Osteocyte (in vitro differentiated cells): ENCODE measurements around the gene LAMA3. TPM values are rescaled to one million over a fixed set of nuclear protein-coding genes. Genes with fewer than 3 reads are reported as not detected.

ENCODE experiments used
- DNase-seq: peaks from one replicate; pipeline ENCODE4 v3.0.0; 2021; ENCODE audit warnings: mixed read lengths; ENCODE audit not compliant: unreplicated experiment; ENCODE audit errors: extremely low spot score
- H3K27ac Mint-ChIP-seq: one replicate; pipeline ENCODE4 v1.8.0; 2021; ENCODE audit warnings: mild to moderate bottlenecking, mixed read lengths; ENCODE audit not compliant: unreplicated experiment
- H3K27me3 Mint-ChIP-seq: one replicate; pipeline ENCODE4 v1.8.0; 2021; ENCODE audit warnings: mixed read lengths; ENCODE audit not compliant: unreplicated experiment
- H3K36me3 Mint-ChIP-seq: one replicate; pipeline ENCODE4 v1.8.0; 2021; ENCODE audit warnings: mixed read lengths; ENCODE audit not compliant: unreplicated experiment
- H3K4me1 Mint-ChIP-seq: one replicate; pipeline ENCODE4 v1.8.0; 2021; ENCODE audit warnings: mixed read lengths; ENCODE audit not compliant: unreplicated experiment
- H3K4me3 Mint-ChIP-seq: one replicate; pipeline ENCODE4 v1.8.0; 2021; ENCODE audit warnings: mild to moderate bottlenecking, moderate library complexity, mixed read lengths; ENCODE audit not compliant: unreplicated experiment
- H3K9me3 Mint-ChIP-seq: one replicate; pipeline ENCODE4 v1.8.0; 2021; ENCODE audit warnings: mixed read lengths; ENCODE audit not compliant: unreplicated experiment
- total RNA-seq: library from RNA; stranded (reverse); gene quantifications from 2 replicates; pipeline ENCODE4 v1.2.1, GENCODE V29; 2021
- TF ChIP-seq, protein P1 (sequence below): fragments of 200-600 bp; sonication (generic); IDR thresholded peaks from 2 replicates; pipeline ENCODE4 v1.5.0; 2021; ENCODE audit warnings: antibody characterized with exemption, mild to moderate bottlenecking, moderate library complexity

The LAMA3 gene
- total RNA-seq, 1 donor from 2014 or later: not detected

DNA sequence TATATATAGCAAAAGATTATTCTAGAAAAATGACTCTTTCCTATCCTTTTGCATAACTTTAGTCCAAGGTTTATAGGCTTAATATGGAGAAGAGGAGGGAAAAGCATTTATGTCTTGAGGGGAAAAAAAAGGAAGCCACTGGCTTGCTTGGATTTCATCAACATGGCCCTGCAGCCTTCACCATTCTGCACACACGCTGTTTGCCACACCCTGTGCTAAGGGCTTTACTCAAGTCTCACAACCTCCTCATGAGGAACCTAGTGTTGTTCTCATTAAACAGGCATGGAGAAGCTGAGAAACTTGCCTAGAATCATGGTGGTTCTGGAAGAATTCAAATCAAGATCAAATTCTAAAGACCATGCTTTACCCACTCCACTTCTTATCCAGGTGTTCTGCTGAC is 208.0 kb downstream of the LAMA3 start:
- no peak overlapping the region for H3K4me3 Mint-ChIP-seq
- no peaks in the 10 kb centered on the region for H3K4me1 Mint-ChIP-seq
- TF ChIP-seq, protein P1, sequence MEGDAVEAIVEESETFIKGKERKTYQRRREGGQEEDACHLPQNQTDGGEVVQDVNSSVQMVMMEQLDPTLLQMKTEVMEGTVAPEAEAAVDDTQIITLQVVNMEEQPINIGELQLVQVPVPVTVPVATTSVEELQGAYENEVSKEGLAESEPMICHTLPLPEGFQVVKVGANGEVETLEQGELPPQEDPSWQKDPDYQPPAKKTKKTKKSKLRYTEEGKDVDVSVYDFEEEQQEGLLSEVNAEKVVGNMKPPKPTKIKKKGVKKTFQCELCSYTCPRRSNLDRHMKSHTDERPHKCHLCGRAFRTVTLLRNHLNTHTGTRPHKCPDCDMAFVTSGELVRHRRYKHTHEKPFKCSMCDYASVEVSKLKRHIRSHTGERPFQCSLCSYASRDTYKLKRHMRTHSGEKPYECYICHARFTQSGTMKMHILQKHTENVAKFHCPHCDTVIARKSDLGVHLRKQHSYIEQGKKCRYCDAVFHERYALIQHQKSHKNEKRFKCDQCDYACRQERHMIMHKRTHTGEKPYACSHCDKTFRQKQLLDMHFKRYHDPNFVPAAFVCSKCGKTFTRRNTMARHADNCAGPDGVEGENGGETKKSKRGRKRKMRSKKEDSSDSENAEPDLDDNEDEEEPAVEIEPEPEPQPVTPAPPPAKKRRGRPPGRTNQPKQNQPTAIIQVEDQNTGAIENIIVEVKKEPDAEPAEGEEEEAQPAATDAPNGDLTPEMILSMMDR: no peak
- H3K27me3 Mint-ChIP-seq: peaks cover 35% of the 10 kb centered on the region
- H3K9me3 Mint-ChIP-seq: no peaks in the 10 kb centered on the region
- no peak overlapping the region for H3K27ac Mint-ChIP-seq
- no peak for DNase-seq
- no peaks in the 10 kb centered on the region for H3K36me3 Mint-ChIP-seq

DNA sequence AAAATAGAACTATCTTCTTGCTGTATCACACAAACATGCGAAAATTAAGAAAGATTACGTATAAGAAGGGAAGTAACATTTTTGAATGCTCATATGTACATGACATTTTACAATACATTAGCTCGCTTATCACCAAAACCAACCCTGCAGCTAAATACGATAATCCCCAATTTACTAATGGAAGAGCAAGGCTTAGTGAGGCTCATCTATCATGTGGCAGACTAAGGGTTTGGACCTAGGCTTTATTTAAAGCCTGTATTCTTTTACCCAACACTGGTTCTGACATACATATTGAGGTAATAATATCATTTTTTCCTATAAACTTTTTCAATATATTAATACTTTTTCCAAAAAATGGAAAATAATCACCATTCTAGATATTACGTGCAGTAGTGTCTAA is 208.5 kb downstream of the LAMA3 start:
- TF ChIP-seq, protein P1: no peak
- no peak overlapping the region for H3K4me3 Mint-ChIP-seq
- H3K27me3 Mint-ChIP-seq: peaks cover 35% of the 10 kb centered on the region
- no peaks in the 10 kb centered on the region for H3K4me1 Mint-ChIP-seq
- no peaks in the 10 kb centered on the region for H3K9me3 Mint-ChIP-seq
- H3K27ac Mint-ChIP-seq: no peak overlapping the region
- no peaks in the 10 kb centered on the region for H3K36me3 Mint-ChIP-seq
- DNase-seq: no peak

DNA sequence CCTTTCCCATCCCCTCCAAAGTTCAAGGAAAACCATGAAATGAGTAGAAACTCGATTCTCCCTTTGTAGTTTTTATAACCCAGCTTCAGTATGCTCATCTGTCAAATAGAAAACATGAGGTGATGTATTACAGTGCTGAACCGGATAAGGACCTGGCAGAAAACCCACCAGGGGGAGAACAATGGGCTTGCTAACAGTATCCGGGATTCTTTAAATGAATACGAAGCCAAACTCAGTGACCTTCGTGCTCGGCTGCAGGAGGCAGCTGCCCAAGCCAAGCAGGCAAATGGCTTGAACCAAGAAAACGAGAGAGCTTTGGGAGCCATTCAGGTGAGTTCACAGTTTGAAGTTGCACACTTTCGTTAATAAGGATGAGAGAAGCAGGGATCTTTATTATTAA is 211.7 kb downstream of the LAMA3 start:
- TF ChIP-seq, protein P1: no peak
- DNase-seq: no peak
- H3K36me3 Mint-ChIP-seq: no peaks in the 10 kb centered on the region
- no peak overlapping the region for H3K27ac Mint-ChIP-seq
- H3K4me3 Mint-ChIP-seq: no peak overlapping the region
- peaks cover 28% of the 10 kb centered on the region for H3K27me3 Mint-ChIP-seq
- H3K4me1 Mint-ChIP-seq: no peaks in the 10 kb centered on the region
- H3K9me3 Mint-ChIP-seq: no peaks in the 10 kb centered on the region

DNA sequence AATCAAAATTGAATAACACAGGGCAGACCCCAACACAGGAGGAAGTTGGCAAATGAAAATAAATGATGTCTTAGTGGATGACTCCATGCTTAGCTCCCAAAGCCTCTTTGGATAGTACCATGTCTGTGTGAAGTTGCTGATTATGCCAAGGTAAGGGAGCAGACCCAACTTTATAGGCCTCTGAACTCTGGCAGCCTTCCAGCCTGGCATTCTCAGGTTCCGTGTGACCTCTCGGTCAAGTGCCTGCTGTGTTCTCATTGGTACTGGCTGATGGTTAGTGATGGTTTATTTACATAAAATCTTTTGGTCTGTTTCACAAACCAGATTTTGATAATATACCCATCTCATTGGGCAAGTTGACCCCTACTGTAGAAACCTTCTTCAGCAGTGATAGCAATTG is 213.1 kb downstream of the LAMA3 start:
- no peak overlapping the region for H3K27ac Mint-ChIP-seq
- no peaks in the 10 kb centered on the region for H3K4me1 Mint-ChIP-seq
- no peak for DNase-seq
- TF ChIP-seq, protein P1: no peak
- no peaks in the 10 kb centered on the region for H3K36me3 Mint-ChIP-seq
- peaks cover 18% of the 10 kb centered on the region for H3K27me3 Mint-ChIP-seq
- no peak overlapping the region for H3K4me3 Mint-ChIP-seq
- no peaks in the 10 kb centered on the region for H3K9me3 Mint-ChIP-seq

DNA sequence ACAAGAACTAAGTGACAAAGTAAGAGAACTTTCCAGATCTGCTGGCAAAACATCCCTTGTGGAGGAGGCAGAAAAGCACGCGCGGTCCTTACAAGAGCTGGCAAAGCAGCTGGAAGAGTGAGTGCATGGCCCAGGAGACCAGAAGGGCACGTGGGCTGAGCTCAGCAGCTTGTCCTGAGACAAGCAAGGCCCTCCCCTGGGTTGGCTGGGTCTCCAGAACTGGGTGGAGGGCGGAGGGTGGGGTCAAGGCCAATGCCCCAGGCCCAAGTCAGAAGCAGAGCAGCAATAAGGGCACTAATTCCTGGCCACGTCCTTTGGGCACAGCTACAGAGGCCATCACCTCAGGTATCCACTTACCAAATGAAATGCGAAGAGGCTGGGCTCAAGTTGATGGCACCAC is 214.7 kb downstream of the LAMA3 start:
- TF ChIP-seq, protein P1: no peak
- H3K9me3 Mint-ChIP-seq: no peaks in the 10 kb centered on the region
- H3K4me1 Mint-ChIP-seq: no peaks in the 10 kb centered on the region
- no peak overlapping the region for H3K27ac Mint-ChIP-seq
- no peak overlapping the region for H3K4me3 Mint-ChIP-seq
- H3K36me3 Mint-ChIP-seq: no peaks in the 10 kb centered on the region
- peaks cover 12% of the 10 kb centered on the region for H3K27me3 Mint-ChIP-seq
- no peak for DNase-seq
